ENCODE data around the gene TCEAL2. TPM values are rescaled to one million over a fixed set of nuclear protein-coding genes. Genes with fewer than 3 reads are reported as not detected.
"Not testable (repeated sequence)": the region's sequence is repeated elsewhere in the genome, so short reads cannot be mapped to it uniquely, and the experiment has no call there.

Gene TCEAL2
- total RNA-seq, result not detected
- long read RNA-seq, result 0 reads

DNA sequence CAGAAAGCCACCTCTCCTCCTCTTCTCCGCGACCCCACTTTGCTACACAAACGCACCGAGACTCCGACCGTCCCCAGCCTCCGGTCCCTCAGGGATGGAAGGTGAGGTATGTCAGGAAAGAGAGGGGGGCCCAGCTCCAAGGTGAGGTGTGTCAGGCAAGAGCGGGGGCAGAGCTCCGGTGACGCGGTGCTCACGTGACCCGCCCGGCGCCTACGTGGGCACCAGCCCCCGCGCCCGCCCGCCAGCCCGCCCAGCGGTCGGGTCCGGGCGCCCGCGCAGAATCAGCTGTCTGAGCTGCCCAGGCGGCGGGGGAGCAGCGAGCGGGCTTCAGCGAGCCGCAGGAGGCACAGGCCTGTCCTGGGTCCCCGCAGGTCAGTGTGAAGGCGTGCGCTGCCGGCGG, at the start of gene TCEAL2:
Gene TCEAL2 (plus strand): TSS at position 244 of the 400 bp plus-strand sequence. CDS start 1,152 bp downstream, outside the sequence.
- intact Hi-C loops (cut with DNase I); ATAC-seq: not testable (repeated sequence)

GRCh38 chrX:102077426-102077825, 48.1 kb upstream of the TCEAL2 start:
- DNase-seq (ENCODE audit: missing footprints) (no peak), ATAC-seq (no peak)
- intact Hi-C loops (cut with DNase I), result no loop called here

More for the DNA sequence above, at the start of gene TCEAL2:
- not testable (repeated sequence) for DNase-seq (ENCODE audit: missing footprints)

- ATAC-seq (no peak), DNase-seq (ENCODE audit: missing footprints) (no peak)
- intact Hi-C loops (cut with DNase I), result no loop called here
These were observed 39.8 kb upstream of the TCEAL2 start for GRCh38 chrX:102085706-102086105.

GRCh38 chrX:102113367-102113766, 12.1 kb upstream of the TCEAL2 start:
- ATAC-seq, result no peak
- no peak for DNase-seq (ENCODE audit: missing footprints)
- intact Hi-C loops (cut with DNase I), result no loop called here

DNA sequence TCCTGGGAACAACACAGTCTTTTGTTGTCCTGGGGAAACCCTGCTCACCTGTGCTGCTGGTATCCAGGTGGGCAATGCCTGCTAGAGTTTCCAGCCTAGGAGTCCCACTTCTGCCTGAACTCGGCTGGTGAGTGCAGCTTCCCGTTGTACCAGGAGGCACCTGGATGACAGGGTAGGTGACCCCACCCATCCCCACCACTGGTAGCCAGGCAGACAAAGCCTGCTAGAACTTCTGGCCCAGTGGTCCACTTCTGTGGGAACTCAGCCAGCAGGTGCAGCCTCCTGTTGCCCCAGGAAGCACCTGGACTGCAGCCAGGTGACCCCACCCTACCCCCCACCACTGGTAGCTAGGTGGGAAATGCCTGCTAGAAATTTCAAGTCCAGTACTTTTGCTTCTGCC, 9.7 kb upstream of the TCEAL2 start:
- ATAC-seq, result no peak
- intact Hi-C loops (cut with DNase I), result no loop called here
- DNase-seq (ENCODE audit: missing footprints), result no peak

GRCh38 chrX:102125014-102125413, 465 bp upstream of the TCEAL2 start:
- DNase-seq (ENCODE audit: missing footprints); intact Hi-C loops (cut with DNase I); ATAC-seq: not testable (repeated sequence)

GRCh38 chrX:102126080-102126818, 770 bp downstream of the TCEAL2 start:
- intact Hi-C loops (cut with DNase I); ATAC-seq; DNase-seq (ENCODE audit: missing footprints): not testable (repeated sequence)

- no peak for DNase-seq (ENCODE audit: missing footprints)
- no peak for ATAC-seq
- intact Hi-C loops (cut with DNase I), result no loop called here
These were observed 1.4 kb downstream of the TCEAL2 start for GRCh38 chrX:102126863-102127262.

DNA sequence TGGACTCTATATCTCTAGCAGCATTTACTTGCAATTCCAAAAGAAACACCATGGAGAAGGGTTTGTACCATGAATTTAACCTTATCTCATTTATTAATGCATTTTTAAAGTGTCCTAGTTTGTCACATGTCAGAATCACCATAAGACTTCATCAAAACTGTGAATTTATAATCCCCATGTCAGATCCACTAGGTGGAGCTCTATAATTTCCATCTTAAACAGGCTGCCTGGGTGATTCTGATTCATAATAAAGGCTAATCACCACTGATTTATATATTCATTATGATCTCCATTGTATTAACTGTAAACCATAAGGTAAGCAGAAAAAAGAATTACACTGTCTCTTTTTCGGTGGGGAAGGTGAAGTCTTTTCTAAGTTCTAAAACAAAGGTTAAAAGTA, 4.0 kb downstream of the TCEAL2 start:
- DNase-seq (ENCODE audit: missing footprints) (no peak), ATAC-seq (no peak)
- intact Hi-C loops (cut with DNase I), result no loop called here

- ATAC-seq, result no peak
- intact Hi-C loops (cut with DNase I), result no loop called here
- no peak for DNase-seq (ENCODE audit: missing footprints)
These were observed 12.6 kb downstream of the TCEAL2 start for GRCh38 chrX:102138064-102138463.

GRCh38 chrX:102140876-102141275, 15.4 kb downstream of the TCEAL2 start:
- ATAC-seq; intact Hi-C loops (cut with DNase I); DNase-seq (ENCODE audit: missing footprints): not testable (repeated sequence)

- ATAC-seq; intact Hi-C loops (cut with DNase I): not testable (repeated sequence)
- DNase-seq (ENCODE audit: missing footprints), result peak; percentile 45
These were observed 16.2 kb downstream of the TCEAL2 start for GRCh38 chrX:102141631-102142030.

DNA sequence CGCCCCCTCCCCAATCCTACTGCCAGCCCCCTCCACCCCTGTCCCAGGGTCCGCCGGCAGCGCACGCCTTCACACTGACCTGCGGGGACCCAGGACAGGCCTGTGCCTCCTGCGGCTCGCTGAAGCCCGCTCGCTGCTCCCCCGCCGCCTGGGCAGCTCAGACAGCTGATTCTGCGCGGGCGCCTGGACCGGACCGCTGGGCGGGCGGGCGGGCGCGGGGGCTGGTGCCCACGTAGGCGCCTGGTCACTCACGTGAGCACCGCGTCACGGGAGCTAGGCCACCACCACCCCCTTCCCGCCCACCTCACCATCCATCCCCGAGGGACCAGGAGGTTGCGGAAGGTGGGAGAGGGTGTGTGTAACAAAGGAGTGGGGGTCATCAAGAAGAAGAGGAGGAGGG, 16.8 kb downstream of the TCEAL2 start, which contains the start of gene TCEAL6:
Gene TCEAL6 (minus strand): TSS at position 208 of the 400 bp plus-strand sequence.
- DNase-seq (ENCODE audit: missing footprints); ATAC-seq; intact Hi-C loops (cut with DNase I): not testable (repeated sequence)

- DNase-seq (ENCODE audit: missing footprints) (no peak), ATAC-seq (no peak)
- intact Hi-C loops (cut with DNase I), result no loop called here
These were observed 28.9 kb downstream of the TCEAL2 start for GRCh38 chrX:102154218-102154860.

GRCh38 chrX:102154900-102155805, 29.7 kb downstream of the TCEAL2 start:
- ATAC-seq (no peak), DNase-seq (ENCODE audit: missing footprints) (no peak)
- intact Hi-C loops (cut with DNase I), result no loop called here

DNA sequence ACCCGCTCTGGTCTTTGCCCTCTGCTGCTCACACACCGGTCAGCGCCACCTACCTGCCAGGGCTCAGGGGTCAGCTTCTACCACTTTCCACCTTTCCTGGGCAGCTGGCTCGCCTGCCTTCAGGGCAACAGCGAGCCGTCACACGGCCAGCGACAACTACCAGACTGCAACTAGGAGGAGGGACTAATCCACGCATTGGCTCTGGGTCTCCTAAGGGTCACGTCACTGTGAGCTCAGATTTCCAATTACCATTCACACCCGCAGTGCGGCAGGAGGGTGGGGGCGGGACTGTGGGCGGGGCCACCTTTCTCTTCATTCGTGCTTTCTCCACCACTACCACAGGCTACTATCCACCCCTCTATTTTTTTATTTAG, 30.3 kb downstream of the TCEAL2 start, which contains the start of gene BEX5:
Gene BEX5 (minus strand): TSS at position 172 of the 374 bp plus-strand sequence. CDS start 1,712 bp downstream, outside the sequence.
- ATAC-seq (peak; percentile 93), DNase-seq (ENCODE audit: missing footprints) (peak; percentile 65)
- intact Hi-C loops (cut with DNase I), result no loop called here

Data from Right ventricle myocardium inferior (tissue), 1 donor.